A549 (cell line): ENCODE measurements around the gene AAR2. TPM values are rescaled to one million over a fixed set of nuclear protein-coding genes. Genes with fewer than 3 reads are reported as not detected.

Source experiments
- ATAC-seq, 2 experiments: fragments of 200-7000 bp in 1 of 2; fragments of >200 bp in 1 of 2; cut with Nextera tagmentation in 1 of 2; cut with Tn5 transposase in 1 of 2; 3 replicates each; pipeline versions ENCODE4 v1.8.0 to v1.9.1; 2018 to 2020; ENCODE audit warnings: mild to moderate bottlenecking in 1 of 2, moderate library complexity in 1 of 2
- CTCF ChIA-PET: fragments of 300-600 bp; sonication (Branson Sonifier 250); formaldehyde crosslinking; extraction: SDS; loops from one replicate; lab custom pipeline; 2021; ENCODE audit warnings: antibody characterized with exemption, inconsistent platforms; lab: Yijun Ruan, JAX
- POLR2A ChIA-PET: fragments of 350-600 bp; formaldehyde crosslinking; extraction: SDS; loops from one replicate; lab custom pipeline; 2021; ENCODE audit warnings: antibody characterized with exemption, inconsistent platforms; lab: Yijun Ruan, JAX
- DNase-seq, 2 experiments: peaks; one replicate each; pipeline versions ENCODE4 v3.0.0 to v3.0.0-alpha.2; 2011 to 2016; ENCODE audit warnings: low read depth in 1 of 2, low spot score in 1 of 2
- FAIRE-seq: peaks from 2 replicates; lab custom pipeline; 2011; peaks lifted over from hg19 to GRCh38; lab: Jason Lieb, UNC
- H3K27ac ChIP-seq, 2 experiments: fragments of >200 bp; sonication (Bioruptor Twin); formaldehyde crosslinking; 3 replicates each; pipeline ENCODE4 v1.5.1; 2016 to 2017
- H3K4me1 ChIP-seq: fragments of >200 bp; sonication (Bioruptor Twin); formaldehyde crosslinking; 3 replicates; pipeline ENCODE4 v1.6.1; 2016
- H3K4me2 ChIP-seq: fragments of >200 bp; sonication (Bioruptor Twin); formaldehyde crosslinking; 3 replicates; pipeline ENCODE4 v1.6.1; 2016
- H3K4me3 ChIP-seq: fragments of >200 bp; sonication (Bioruptor Twin); formaldehyde crosslinking; 3 replicates; pipeline ENCODE4 v1.5.1; 2016
- H3K9me3 ChIP-seq: fragments of >200 bp; sonication (Bioruptor Twin); formaldehyde crosslinking; 3 replicates; pipeline ENCODE4 v1.6.1; 2016
- CBX2 ChIP-seq: fragments of 200-600 bp; sonication (generic); IDR thresholded peaks from 2 replicates; pipeline ENCODE4 v1.6.1; 2016; ENCODE audit warnings: low read depth, mild to moderate bottlenecking, borderline replicate concordance
- EP300 ChIP-seq, 2 experiments: fragments of >200 bp; sonication (Bioruptor Twin); formaldehyde crosslinking; IDR thresholded peaks; 2 replicates in 1 of 2; 3 replicates in 1 of 2; pipeline ENCODE4 v1.6.1; 2016 to 2017
- HOXB5 ChIP-seq: fragments of 250-450 bp; sonication (Bioruptor Pico); IDR thresholded peaks from 2 replicates; pipeline ENCODE4 v1.5.0; 2020; ENCODE audit warnings: mild to moderate bottlenecking, moderate library complexity
- JUN ChIP-seq, 2 experiments: fragments of >200 bp; sonication (Bioruptor Twin); formaldehyde crosslinking; IDR thresholded peaks; 2 replicates in 1 of 2; 3 replicates in 1 of 2; pipeline ENCODE4 v1.6.1; 2016 to 2017
- MAFK ChIP-seq: fragments of 450-650 bp; IDR thresholded peaks from 2 replicates; pipeline ENCODE4 v1.6.1; 2014; ENCODE audit not compliant: partially characterized antibody
- NR3C1 ChIP-seq: fragments of >200 bp; sonication (Bioruptor Twin); formaldehyde crosslinking; IDR thresholded peaks from 3 replicates; pipeline ENCODE4 v1.6.1; 2017
- RAD21 ChIP-seq, 2 experiments: fragments of >200 bp in 1 of 2; sonication (Bioruptor Twin) in 1 of 2; formaldehyde crosslinking in 1 of 2; IDR thresholded peaks in 1 of 2; conservative IDR thresholded peaks in 1 of 2; 2 replicates in 1 of 2; 3 replicates in 1 of 2; pipeline ENCODE4 v1.6.1; 2012 to 2018; ENCODE audit warnings: inconsistent platforms in 1 of 2
- RFX5 ChIP-seq: fragments of 450-650 bp; IDR thresholded peaks from 2 replicates; pipeline ENCODE4 v1.7.1; 2014; ENCODE audit warnings: antibody characterized with exemption, mild to moderate bottlenecking, moderate library complexity
- SMC3 ChIP-seq: fragments of >200 bp; sonication (Bioruptor Twin); formaldehyde crosslinking; IDR thresholded peaks from 3 replicates; pipeline ENCODE4 v1.6.1; 2018; ENCODE audit warnings: inconsistent platforms
- SREBF2 ChIP-seq: fragments of 450-650 bp; IDR thresholded peaks from 2 replicates; pipeline ENCODE4 v1.6.1; 2014; ENCODE audit warnings: mild to moderate bottlenecking, moderate library complexity
- TP53 ChIP-seq: fragments of 250-450 bp; sonication (Bioruptor Pico); IDR thresholded peaks from 2 replicates; pipeline ENCODE4 v1.5.0; 2021; ENCODE audit warnings: mild to moderate bottlenecking, moderate library complexity
- ZNF302 ChIP-seq: fragments of 250-450 bp; sonication (Bioruptor Pico); IDR thresholded peaks from 2 replicates; pipeline ENCODE4 v1.9.0; 2021; ENCODE audit warnings: inconsistent platforms, mild to moderate bottlenecking, moderate library complexity
- WGBS: methylation state at CpG from one replicate; pipeline ENCODE4 v1.1.6; 2017; ENCODE audit errors: missing lambda C conversion rate; 5-methylcytosine and 5-hydroxymethylcytosine counted together
- polyA plus RNA-seq, 4 experiments: library from polyadenylated mRNA; depleted of rRNA in 3 of 4; stranded (reverse); fragments of >200 nt; fragmentation: RNase III in 1 of 4; extraction: RNeasy Plus Mini Kit Qiagen cat#74134 plus additional on column Dnase treatment in 1 of 4; gene quantifications; 2 replicates in 3 of 4; 3 replicates in 1 of 4; pipeline ENCODE4 v1.2.3, GENCODE V29; 2011 to 2017
- TF ChIP-seq, protein P1 (sequence below): fragments of 200-600 bp; sonication (generic); IDR thresholded peaks from 2 replicates; pipeline ENCODE4 v1.6.1; 2016; ENCODE audit warnings: antibody characterized with exemption, mild to moderate bottlenecking, moderate library complexity
- TF ChIP-seq, protein P2 (sequence below): fragments of >200 bp; sonication (Bioruptor Twin); formaldehyde crosslinking; IDR thresholded peaks from 3 replicates; pipeline ENCODE4 v1.6.1; 2016
- TF ChIP-seq, protein P3 (sequence below): IDR thresholded peaks from 2 replicates; pipeline ENCODE4 v1.6.1; 2012; ENCODE audit warnings: low read depth, borderline replicate concordance

The AAR2 gene
- polyA plus RNA-seq, 2 of the 4 experiments (the other 2 are of a cell fraction), result 26.8 to 29.2 TPM

DNA sequence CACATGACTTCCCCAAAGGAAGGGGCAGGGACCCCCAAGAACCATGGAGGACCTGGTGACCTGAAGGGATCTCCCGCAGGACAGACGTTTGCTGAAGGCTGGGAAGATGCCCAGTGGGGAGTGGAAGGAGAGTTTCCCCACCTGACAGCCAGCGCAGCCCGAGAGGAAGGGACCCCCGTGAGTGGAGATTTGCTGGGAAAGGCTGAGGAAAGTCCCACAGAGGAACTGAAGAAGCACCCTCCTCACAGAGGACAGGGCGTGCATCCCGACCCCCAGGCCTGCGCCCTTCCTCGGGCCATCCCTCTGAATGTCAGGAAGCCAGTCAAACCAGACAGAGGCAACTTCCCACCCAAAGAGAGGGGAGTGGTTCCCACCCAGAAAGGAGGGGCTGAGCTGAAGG, 29.6 kb upstream of the AAR2 start (continued):
- TF ChIP-seq, protein P1, sequence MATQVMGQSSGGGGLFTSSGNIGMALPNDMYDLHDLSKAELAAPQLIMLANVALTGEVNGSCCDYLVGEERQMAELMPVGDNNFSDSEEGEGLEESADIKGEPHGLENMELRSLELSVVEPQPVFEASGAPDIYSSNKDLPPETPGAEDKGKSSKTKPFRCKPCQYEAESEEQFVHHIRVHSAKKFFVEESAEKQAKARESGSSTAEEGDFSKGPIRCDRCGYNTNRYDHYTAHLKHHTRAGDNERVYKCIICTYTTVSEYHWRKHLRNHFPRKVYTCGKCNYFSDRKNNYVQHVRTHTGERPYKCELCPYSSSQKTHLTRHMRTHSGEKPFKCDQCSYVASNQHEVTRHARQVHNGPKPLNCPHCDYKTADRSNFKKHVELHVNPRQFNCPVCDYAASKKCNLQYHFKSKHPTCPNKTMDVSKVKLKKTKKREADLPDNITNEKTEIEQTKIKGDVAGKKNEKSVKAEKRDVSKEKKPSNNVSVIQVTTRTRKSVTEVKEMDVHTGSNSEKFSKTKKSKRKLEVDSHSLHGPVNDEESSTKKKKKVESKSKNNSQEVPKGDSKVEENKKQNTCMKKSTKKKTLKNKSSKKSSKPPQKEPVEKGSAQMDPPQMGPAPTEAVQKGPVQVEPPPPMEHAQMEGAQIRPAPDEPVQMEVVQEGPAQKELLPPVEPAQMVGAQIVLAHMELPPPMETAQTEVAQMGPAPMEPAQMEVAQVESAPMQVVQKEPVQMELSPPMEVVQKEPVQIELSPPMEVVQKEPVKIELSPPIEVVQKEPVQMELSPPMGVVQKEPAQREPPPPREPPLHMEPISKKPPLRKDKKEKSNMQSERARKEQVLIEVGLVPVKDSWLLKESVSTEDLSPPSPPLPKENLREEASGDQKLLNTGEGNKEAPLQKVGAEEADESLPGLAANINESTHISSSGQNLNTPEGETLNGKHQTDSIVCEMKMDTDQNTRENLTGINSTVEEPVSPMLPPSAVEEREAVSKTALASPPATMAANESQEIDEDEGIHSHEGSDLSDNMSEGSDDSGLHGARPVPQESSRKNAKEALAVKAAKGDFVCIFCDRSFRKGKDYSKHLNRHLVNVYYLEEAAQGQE, result no peak
- no peak for TF ChIP-seq NR3C1
- no peak for TF ChIP-seq RAD21 (conservative IDR thresholded peaks at IDR 0.05 in 1 of 2, IDR thresholded peaks at IDR 0.05 in 1 of 2)
- TF ChIP-seq, all 56 proteins: peak for 0

- 84% methylated on average over 11 of the region's 11 CpGs for WGBS
- no peak overlapping the region for H3K4me2 ChIP-seq
- H3K4me1 ChIP-seq, result no peaks in the 10 kb centered on the region
- H3K4me3 ChIP-seq, result no peak overlapping the region
- POLR2A ChIA-PET, result no interaction called here
- H3K27ac ChIP-seq, result no peak overlapping the region
- ATAC-seq (no peak), FAIRE-seq (no peak), DNase-seq (no peak)
- H3K9me3 ChIP-seq, result no peaks in the 10 kb centered on the region
- CTCF ChIA-PET, result interaction anchor here (10.5 kb wide), 1 partner anchor 231 kb away, joined by 142 read pairs; no protein-coding TSS in a partner anchor
- TF ChIP-seq JUN (IDR thresholded peaks at IDR 0.05), result no peak
- TF ChIP-seq EP300 (IDR thresholded peaks at IDR 0.05), result no peak
- no peak for TF ChIP-seq MAFK
Measured at GRCh38 chr20:36207602-36208001, 28.7 kb upstream of the AAR2 start.

GRCh38 chr20:36208257-36208656, 28.0 kb upstream of the AAR2 start:
- POLR2A ChIA-PET, result no interaction called here
- Histone ChIP-seq H3K27ac (no peak overlapping the region), H3K9me3 (no peaks in the 10 kb centered on the region), H3K4me2 (no peak overlapping the region), H3K4me3 (no peak overlapping the region), H3K4me1 (no peaks in the 10 kb centered on the region)
- TF ChIP-seq SREBF2 (no peak), SMC3 (no peak), CBX2 (no peak), RAD21 (conservative IDR thresholded peaks at IDR 0.05 in 1 of 2, IDR thresholded peaks at IDR 0.05 in 1 of 2) (no peak)
- TF ChIP-seq, protein P2, sequence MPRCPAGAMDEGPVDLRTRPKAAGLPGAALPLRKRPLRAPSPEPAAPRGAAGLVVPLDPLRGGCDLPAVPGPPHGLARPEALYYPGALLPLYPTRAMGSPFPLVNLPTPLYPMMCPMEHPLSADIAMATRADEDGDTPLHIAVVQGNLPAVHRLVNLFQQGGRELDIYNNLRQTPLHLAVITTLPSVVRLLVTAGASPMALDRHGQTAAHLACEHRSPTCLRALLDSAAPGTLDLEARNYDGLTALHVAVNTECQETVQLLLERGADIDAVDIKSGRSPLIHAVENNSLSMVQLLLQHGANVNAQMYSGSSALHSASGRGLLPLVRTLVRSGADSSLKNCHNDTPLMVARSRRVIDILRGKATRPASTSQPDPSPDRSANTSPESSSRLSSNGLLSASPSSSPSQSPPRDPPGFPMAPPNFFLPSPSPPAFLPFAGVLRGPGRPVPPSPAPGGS, result no peak
- 96% methylated on average over 10 of the region's 10 CpGs for WGBS
- ATAC-seq (no peak), FAIRE-seq (no peak), DNase-seq (no peak)
- CTCF ChIA-PET, result interaction anchor here (1.0 to 10.5 kb wide), 2 partner anchors 51 to 230 kb away, joined by 4 to 142 read pairs; no protein-coding TSS in a partner anchor

GRCh38 chr20:36210436-36211021, 25.7 kb upstream of the AAR2 start:
- ATAC-seq (peak; percentile 48 to 57; a peak in 3 of 6 replicates), DNase-seq (no peak), FAIRE-seq (no peak)
- WGBS, result 88% methylated on average over 5 of the region's 5 CpGs
- CTCF ChIA-PET, result interaction anchor here (0.5 to 10.5 kb wide), 14 partner anchors 8 to 709 kb away, joined by 3 to 142 read pairs (median 4); partner anchors contain the start of gene SCAND1
- H3K4me2 ChIP-seq, result no peak overlapping the region
- H3K27ac ChIP-seq, result no peak overlapping the region
- no peaks in the 10 kb centered on the region for H3K4me1 ChIP-seq
- TF ChIP-seq TP53 (CRISPR knock-in tag) (no peak), SMC3 (no peak), HOXB5 (no peak), RFX5 (no peak), ZNF302 (no peak)
- TF ChIP-seq, protein P3, sequence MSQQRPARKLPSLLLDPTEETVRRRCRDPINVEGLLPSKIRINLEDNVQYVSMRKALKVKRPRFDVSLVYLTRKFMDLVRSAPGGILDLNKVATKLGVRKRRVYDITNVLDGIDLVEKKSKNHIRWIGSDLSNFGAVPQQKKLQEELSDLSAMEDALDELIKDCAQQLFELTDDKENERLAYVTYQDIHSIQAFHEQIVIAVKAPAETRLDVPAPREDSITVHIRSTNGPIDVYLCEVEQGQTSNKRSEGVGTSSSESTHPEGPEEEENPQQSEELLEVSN, result no peak
- POLR2A ChIA-PET, result no interaction called here
- no peaks in the 10 kb centered on the region for H3K9me3 ChIP-seq
- H3K4me3 ChIP-seq, result no peak overlapping the region
